Chondrocyte (in vitro differentiated cells): ENCODE measurements around the gene IMMP2L. TPM values are rescaled to one million over a fixed set of nuclear protein-coding genes. Genes with fewer than 3 reads are reported as not detected.

ENCODE experiments used
- DNase-seq: peaks from one replicate; pipeline ENCODE4 v3.0.0; 2021; ENCODE audit warnings: mixed read lengths, low spot score
- H3K27ac Mint-ChIP-seq: one replicate; pipeline ENCODE4 v1.8.0; 2021; ENCODE audit warnings: mild to moderate bottlenecking, moderate library complexity, mixed read lengths; ENCODE audit not compliant: unreplicated experiment
- H3K27me3 Mint-ChIP-seq: 2 replicates; pipeline ENCODE4 v1.8.0; 2021; ENCODE audit warnings: low read depth, mixed read lengths
- H3K36me3 Mint-ChIP-seq: 2 replicates; pipeline ENCODE4 v1.8.0; 2021; ENCODE audit warnings: low read depth, mixed read lengths
- H3K4me1 Mint-ChIP-seq: 2 replicates; pipeline ENCODE4 v1.8.0; 2021; ENCODE audit warnings: low read depth, mild to moderate bottlenecking, mixed read lengths
- H3K4me3 Mint-ChIP-seq: one replicate; pipeline ENCODE4 v1.8.0; 2021; ENCODE audit warnings: mild to moderate bottlenecking, moderate library complexity, mixed read lengths; ENCODE audit not compliant: unreplicated experiment
- H3K9me3 Mint-ChIP-seq: 2 replicates; pipeline ENCODE4 v1.8.0; 2021; ENCODE audit warnings: low read depth, mixed read lengths
- CTCF ChIP-seq: fragments of 200-600 bp; sonication (generic); IDR thresholded peaks from 2 replicates; pipeline ENCODE4 v1.5.0; 2021; ENCODE audit warnings: antibody characterized with exemption, mild to moderate bottlenecking, moderate library complexity
- total RNA-seq: library from RNA; stranded (reverse); gene quantifications from 3 replicates; pipeline ENCODE4 v1.2.1, GENCODE V29; 2021

Gene IMMP2L
- total RNA-seq, 1 donor from 2014 or later = 6.1 TPM

GRCh38 chr7:111129435-111129834 is 432.9 kb downstream of the IMMP2L start:
- H3K36me3 Mint-ChIP-seq = no peaks in the 10 kb centered on the region
- no peak overlapping the region for H3K4me3 Mint-ChIP-seq
- H3K4me1 Mint-ChIP-seq = no peaks in the 10 kb centered on the region
- TF ChIP-seq CTCF = no peak
- H3K27ac Mint-ChIP-seq = no peak overlapping the region
- no peaks in the 10 kb centered on the region for H3K9me3 Mint-ChIP-seq
- no peaks in the 10 kb centered on the region for H3K27me3 Mint-ChIP-seq
- DNase-seq = no peak

GRCh38 chr7:111126987-111127386 is 435.3 kb downstream of the IMMP2L start:
- no peak for TF ChIP-seq CTCF
- Mint-ChIP-seq H3K9me3 (no peaks in the 10 kb centered on the region), H3K4me1 (no peaks in the 10 kb centered on the region), H3K36me3 (no peaks in the 10 kb centered on the region), H3K27me3 (no peaks in the 10 kb centered on the region), H3K27ac (no peak overlapping the region), H3K4me3 (no peak overlapping the region)
- DNase-seq = no peak

- Mint-ChIP-seq H3K4me1 (peaks cover 23% of the 10 kb centered on the region), H3K9me3 (no peaks in the 10 kb centered on the region), H3K27ac (no peak overlapping the region), H3K4me3 (no peak overlapping the region), H3K27me3 (no peaks in the 10 kb centered on the region), H3K36me3 (no peaks in the 10 kb centered on the region)
- DNase-seq = no peak
- no peak for TF ChIP-seq CTCF
Measured at GRCh38 chr7:111115966-111116365, 446.3 kb downstream of the IMMP2L start.

- no peak overlapping the region for H3K27ac Mint-ChIP-seq
- no peak for DNase-seq
- no peak for TF ChIP-seq CTCF
- no peaks in the 10 kb centered on the region for H3K36me3 Mint-ChIP-seq
- H3K4me1 Mint-ChIP-seq = peaks cover 23% of the 10 kb centered on the region
- H3K4me3 Mint-ChIP-seq = no peak overlapping the region
- H3K27me3 Mint-ChIP-seq = no peaks in the 10 kb centered on the region
- no peaks in the 10 kb centered on the region for H3K9me3 Mint-ChIP-seq
Measured at GRCh38 chr7:111113263-111114017, 448.9 kb downstream of the IMMP2L start.

- Mint-ChIP-seq H3K27ac (peak overlapping the region; percentile 41), H3K4me3 (no peak overlapping the region), H3K4me1 (peaks cover 23% of the 10 kb centered on the region), H3K27me3 (no peaks in the 10 kb centered on the region), H3K9me3 (no peaks in the 10 kb centered on the region), H3K36me3 (no peaks in the 10 kb centered on the region)
- no peak for DNase-seq
- no peak for TF ChIP-seq CTCF
Measured at GRCh38 chr7:111112439-111112838, 449.9 kb downstream of the IMMP2L start.
